Calu3 (cell line): ENCODE results near the gene NUDT14. TPM values are rescaled to one million over a fixed set of nuclear protein-coding genes. Genes with fewer than 3 reads are reported as not detected.

ENCODE experiments used
- BruUV-seq: library from RNA; stranded (reverse); fragments of 400-500 nt; replicated peaks from 2 replicates; lab custom pipeline; 2021; lab: Mats Ljungman, UMichigan
- CTCF ChIA-PET: fragments of 300-600 bp; sonication (Branson Sonifier 250); formaldehyde crosslinking; loops from one replicate; lab custom pipeline; 2022; ENCODE audit warnings: antibody characterized with exemption; lab: Charles Lee
- DNase-seq: peaks from one replicate; pipeline ENCODE4 v3.0.0; 2022
- H3K27ac Mint-ChIP-seq: one replicate; pipeline ENCODE4 v1.8.0; 2022; ENCODE audit warnings: mixed read lengths; ENCODE audit not compliant: unreplicated experiment
- H3K27me3 Mint-ChIP-seq: one replicate; pipeline ENCODE4 v1.8.0; 2022; ENCODE audit warnings: mixed read lengths; ENCODE audit not compliant: unreplicated experiment
- H3K36me3 Mint-ChIP-seq: one replicate; pipeline ENCODE4 v1.8.0; 2022; ENCODE audit warnings: mild to moderate bottlenecking, moderate library complexity, mixed read lengths; ENCODE audit not compliant: insufficient read depth, unreplicated experiment
- H3K4me1 Mint-ChIP-seq: one replicate; pipeline ENCODE4 v1.8.0; 2022; ENCODE audit warnings: mild to moderate bottlenecking, low read depth, mixed read lengths; ENCODE audit not compliant: unreplicated experiment
- H3K4me3 Mint-ChIP-seq: one replicate; pipeline ENCODE4 v1.8.0; 2022; ENCODE audit warnings: mild to moderate bottlenecking, low read depth, moderate library complexity, mixed read lengths; ENCODE audit not compliant: unreplicated experiment
- H3K9me3 Mint-ChIP-seq: one replicate; pipeline ENCODE4 v1.8.0; 2022; ENCODE audit warnings: low read depth, mixed read lengths; ENCODE audit not compliant: unreplicated experiment
- intact Hi-C: fragments of 100-400 bp; cut with micrococcal nuclease; formaldehyde crosslinking; loops from one replicate; pipeline ENCODE4 v1.10.0; 2022; ENCODE audit not compliant: unreplicated experiment
- total RNA-seq: library from RNA; stranded (reverse); gene quantifications from 2 replicates; pipeline ENCODE4 v1.2.3, GENCODE V29; 2022
- TF ChIP-seq, protein P1 (sequence below): fragments of 200-600 bp; IDR thresholded peaks from one replicate; pipeline ENCODE4 v1.8.0; 2022; ENCODE audit warnings: antibody characterized with exemption; ENCODE audit not compliant: unreplicated experiment

NUDT14 gene
- total RNA-seq, 1 experiment from 2014 or later = 38.0 TPM

DNA sequence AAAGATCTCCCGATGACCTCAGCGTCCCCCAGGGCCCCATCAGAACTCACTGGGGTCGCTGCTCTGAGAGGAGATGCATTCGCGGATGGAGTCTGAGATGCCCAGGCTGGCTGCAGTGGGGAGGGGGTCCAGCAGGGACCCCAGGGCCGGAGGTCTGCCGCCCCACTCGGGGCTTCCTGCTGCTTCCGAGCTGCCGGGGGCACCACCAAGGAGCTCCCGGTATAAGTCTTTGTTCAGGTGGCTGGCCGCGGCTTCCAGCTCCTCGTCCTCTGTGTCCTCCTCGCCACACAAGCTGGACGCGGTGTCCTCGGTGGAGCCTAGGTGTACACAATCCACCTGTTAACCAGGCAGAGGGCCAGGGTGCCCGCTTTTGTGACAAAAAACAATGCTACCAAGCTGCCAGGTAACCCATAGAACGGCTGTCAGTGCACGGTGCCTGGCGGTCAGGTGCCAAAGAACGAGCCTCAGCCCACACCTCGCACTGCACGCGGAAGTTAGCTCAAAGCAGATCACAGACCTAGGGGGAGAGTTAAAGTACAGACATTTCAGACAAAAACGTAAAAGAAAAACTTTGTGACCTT is 40.6 kb upstream of the NUDT14 start:
- BruUV-seq = no TSS peak
- intact Hi-C loops = no loop called here
- no peak overlapping the region for H3K4me3 Mint-ChIP-seq
- H3K36me3 Mint-ChIP-seq = peaks cover 22% of the 10 kb centered on the region
- no peak overlapping the region for H3K27ac Mint-ChIP-seq
- no peaks in the 10 kb centered on the region for H3K27me3 Mint-ChIP-seq
- CTCF ChIA-PET = interaction anchor here (0.5 kb wide), 1 partner anchor 258 kb away, joined by 3 read pairs; no protein-coding TSS in a partner anchor
- TF ChIP-seq, protein P1, sequence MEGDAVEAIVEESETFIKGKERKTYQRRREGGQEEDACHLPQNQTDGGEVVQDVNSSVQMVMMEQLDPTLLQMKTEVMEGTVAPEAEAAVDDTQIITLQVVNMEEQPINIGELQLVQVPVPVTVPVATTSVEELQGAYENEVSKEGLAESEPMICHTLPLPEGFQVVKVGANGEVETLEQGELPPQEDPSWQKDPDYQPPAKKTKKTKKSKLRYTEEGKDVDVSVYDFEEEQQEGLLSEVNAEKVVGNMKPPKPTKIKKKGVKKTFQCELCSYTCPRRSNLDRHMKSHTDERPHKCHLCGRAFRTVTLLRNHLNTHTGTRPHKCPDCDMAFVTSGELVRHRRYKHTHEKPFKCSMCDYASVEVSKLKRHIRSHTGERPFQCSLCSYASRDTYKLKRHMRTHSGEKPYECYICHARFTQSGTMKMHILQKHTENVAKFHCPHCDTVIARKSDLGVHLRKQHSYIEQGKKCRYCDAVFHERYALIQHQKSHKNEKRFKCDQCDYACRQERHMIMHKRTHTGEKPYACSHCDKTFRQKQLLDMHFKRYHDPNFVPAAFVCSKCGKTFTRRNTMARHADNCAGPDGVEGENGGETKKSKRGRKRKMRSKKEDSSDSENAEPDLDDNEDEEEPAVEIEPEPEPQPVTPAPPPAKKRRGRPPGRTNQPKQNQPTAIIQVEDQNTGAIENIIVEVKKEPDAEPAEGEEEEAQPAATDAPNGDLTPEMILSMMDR = no peak
- DNase-seq = no peak
- no peaks in the 10 kb centered on the region for H3K4me1 Mint-ChIP-seq
- no peaks in the 10 kb centered on the region for H3K9me3 Mint-ChIP-seq

DNA sequence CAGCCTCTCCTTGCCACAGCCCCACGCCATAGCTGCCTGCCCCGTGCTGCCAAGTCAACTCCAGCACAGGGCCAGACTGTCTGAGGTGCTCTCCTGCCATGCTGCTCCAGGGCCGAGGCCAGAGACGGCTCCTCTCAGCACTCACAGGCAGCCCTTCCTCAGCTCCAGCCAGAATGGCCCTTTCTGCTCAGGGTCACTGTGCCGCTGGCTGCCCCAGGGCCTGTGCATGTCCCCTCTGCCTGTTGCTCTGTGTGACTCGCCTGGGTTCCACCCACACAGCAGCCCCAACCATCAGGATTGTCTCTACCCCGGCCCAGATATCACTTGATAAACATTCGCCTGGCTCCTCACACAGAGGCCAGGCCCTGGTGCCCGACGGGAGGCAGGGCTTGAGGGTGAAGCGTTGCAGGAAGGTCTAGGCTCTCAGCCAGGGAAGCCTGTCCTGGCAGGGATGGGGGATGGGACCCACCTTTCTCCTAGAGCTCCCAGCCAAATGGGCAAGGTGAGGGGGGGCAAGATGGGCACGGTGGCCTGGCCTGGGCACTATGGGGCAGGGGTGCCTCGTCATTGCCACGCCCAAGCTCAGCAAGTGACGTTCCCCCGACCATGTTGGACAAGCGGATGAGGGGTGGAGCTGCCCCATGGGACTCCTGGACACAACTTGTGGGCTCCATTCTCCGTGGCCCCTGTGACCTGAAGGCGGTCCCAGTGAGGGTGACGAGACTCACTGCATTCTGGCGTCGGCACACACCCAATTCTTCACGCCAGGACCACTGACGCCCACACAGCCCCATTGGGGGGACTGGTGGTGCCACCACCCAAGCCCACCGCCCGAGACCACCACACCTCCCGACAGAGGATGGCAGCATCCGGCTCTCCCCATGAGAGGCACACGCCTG is 39.8 kb upstream of the NUDT14 start:
- peaks cover 22% of the 10 kb centered on the region for H3K36me3 Mint-ChIP-seq
- H3K27me3 Mint-ChIP-seq = no peaks in the 10 kb centered on the region
- TF ChIP-seq, protein P1 = no peak
- H3K4me3 Mint-ChIP-seq = no peak overlapping the region
- DNase-seq = no peak
- CTCF ChIA-PET = interaction anchor here (0.5 kb wide), 1 partner anchor 258 kb away, joined by 3 read pairs; no protein-coding TSS in a partner anchor
- H3K27ac Mint-ChIP-seq = no peak overlapping the region
- no peaks in the 10 kb centered on the region for H3K4me1 Mint-ChIP-seq
- H3K9me3 Mint-ChIP-seq = no peaks in the 10 kb centered on the region
- intact Hi-C loops = no loop called here
- no TSS peak for BruUV-seq

DNA sequence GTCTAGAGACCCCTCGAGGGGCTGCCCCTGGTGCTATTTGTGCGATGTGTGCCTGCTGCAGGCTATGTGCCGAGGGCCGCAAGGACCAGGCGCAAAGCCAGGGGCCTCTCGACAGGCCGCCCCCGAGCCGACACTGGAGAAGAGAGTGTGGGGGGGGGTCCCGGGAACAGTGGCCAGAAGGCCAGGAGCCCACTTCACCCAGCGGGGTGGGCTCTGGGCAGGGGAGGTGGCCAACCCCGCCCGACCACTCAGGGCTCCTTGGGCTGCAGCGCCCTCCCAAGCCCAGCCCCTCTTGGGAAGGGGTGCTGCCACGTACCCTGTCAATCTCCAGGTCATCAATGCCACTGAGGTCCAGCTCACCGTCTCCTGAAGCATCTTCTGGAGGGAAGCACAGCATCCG is 38.6 kb upstream of the NUDT14 start:
- BruUV-seq = no TSS peak
- Mint-ChIP-seq H3K4me3 (no peak overlapping the region), H3K4me1 (no peaks in the 10 kb centered on the region), H3K27ac (no peak overlapping the region), H3K36me3 (peaks cover 19% of the 10 kb centered on the region), H3K9me3 (no peaks in the 10 kb centered on the region), H3K27me3 (no peaks in the 10 kb centered on the region)
- intact Hi-C loops = no loop called here
- DNase-seq = no peak
- CTCF ChIA-PET = no interaction called here
- TF ChIP-seq, protein P1 = no peak

DNA sequence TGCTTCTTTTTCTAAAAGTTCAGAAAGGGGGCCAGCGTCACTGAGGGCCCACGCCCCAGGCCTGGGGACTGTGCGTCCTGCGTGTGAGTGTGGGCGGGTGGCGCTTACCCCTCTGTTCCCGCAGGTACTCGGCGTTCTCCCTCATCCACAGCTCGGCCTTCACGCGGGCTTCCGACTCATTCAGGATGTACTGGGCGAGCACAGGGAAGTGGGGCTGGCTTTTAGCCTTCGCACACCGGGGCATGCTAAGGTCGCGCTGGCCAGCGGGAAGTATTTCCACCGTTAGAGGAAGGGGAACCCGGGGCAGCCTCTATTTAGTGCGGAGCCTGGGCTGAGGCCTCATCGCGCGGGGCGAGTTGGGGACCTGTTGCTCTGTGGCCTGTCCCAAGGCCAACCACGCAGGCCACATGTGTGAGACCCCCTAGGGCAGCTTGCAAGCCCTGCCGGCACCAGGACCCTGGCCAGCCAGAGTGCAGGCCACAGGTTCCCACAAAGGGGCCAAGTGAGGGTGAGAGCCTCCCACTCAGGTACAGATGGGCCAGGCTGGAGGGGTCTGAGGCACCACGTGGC is 38.0 kb upstream of the NUDT14 start:
- TF ChIP-seq, protein P1 = no peak
- Mint-ChIP-seq H3K36me3 (peaks cover 13% of the 10 kb centered on the region), H3K4me1 (no peaks in the 10 kb centered on the region), H3K4me3 (no peak overlapping the region), H3K27ac (no peak overlapping the region), H3K9me3 (no peaks in the 10 kb centered on the region), H3K27me3 (no peaks in the 10 kb centered on the region)
- CTCF ChIA-PET = no interaction called here
- BruUV-seq = no TSS peak
- intact Hi-C loops = no loop called here
- no peak for DNase-seq
